Measurements from ENCODE around the gene GOLGA1. TPM values are rescaled to one million over a fixed set of nuclear protein-coding genes. Genes with fewer than 3 reads are reported as not detected.

Gene GOLGA1
- polyA plus RNA-seq, 1 donor from 2014 or later, result 15.3 TPM

DNA sequence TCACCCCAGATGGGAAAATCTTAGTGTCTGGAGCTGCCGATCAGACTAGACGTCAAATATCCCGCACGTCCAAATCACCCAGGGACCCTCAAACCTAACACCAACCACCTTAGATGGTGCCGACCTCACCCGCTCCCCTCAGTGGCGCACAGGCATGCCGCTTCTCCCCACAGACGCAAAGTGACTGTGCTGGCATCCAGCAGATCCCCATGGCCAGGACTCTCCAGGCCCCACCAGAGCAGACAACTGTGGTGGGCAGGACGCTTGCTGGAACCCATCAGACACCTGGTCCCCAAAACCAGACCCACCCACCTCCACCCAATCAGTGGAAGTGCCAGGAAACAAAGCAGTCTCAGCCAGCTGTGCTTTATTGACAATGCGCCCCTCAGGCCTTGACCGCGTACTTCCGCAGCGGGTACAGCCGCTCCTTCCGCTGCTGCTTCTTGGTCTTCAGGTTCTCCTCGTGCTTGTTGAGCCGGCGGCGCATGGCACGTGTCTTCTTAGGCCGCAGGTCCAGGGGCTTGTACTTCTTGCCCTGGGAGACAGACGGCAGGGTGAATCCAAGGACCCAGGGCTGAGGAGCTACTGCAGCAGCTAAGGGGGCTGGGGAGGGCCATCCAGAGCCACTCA, 83.2 kb downstream of the GOLGA1 start:
- no peaks in the 10 kb centered on the region for H3F3A ChIP-seq (ENCODE audit: insufficient read depth, low read length, poor library complexity, severe bottlenecking)
- peaks cover 9% of the 10 kb centered on the region for H3K79me2 ChIP-seq (replicated peaks; ENCODE audit: insufficient read depth, low read length)
- H3K36me3 ChIP-seq (ENCODE audit: insufficient read depth, low read length), result no peaks in the 10 kb centered on the region
- H3K9me3 ChIP-seq (ENCODE audit: low read length), result no peaks in the 10 kb centered on the region
- TF ChIP-seq EP300 (conservative IDR thresholded peaks at IDR 0.05; ENCODE audit: poor library complexity, severe bottlenecking), result no peak
- no peak for TF ChIP-seq TAF1 (IDR thresholded peaks at IDR 0.05; ENCODE audit: low read depth)
- no peak for TF ChIP-seq SMC3 (conservative IDR thresholded peaks at IDR 0.05; ENCODE audit: poor library complexity)
- no peak for TF ChIP-seq EZH2 (IDR thresholded peaks at IDR 0.05; ENCODE audit: borderline replicate concordance, insufficient read depth, low read length, poor library complexity, severe bottlenecking)
- TF ChIP-seq MXI1 (conservative IDR thresholded peaks at IDR 0.05; ENCODE audit: poor library complexity, severe bottlenecking), result no peak
- no peak for TF ChIP-seq POLR2AphosphoS5 (IDR thresholded peaks at IDR 0.05)
- H4K20me1 ChIP-seq (ENCODE audit: insufficient read depth), result peaks cover 15% of the 10 kb centered on the region
- H3K9ac ChIP-seq (ENCODE audit: low read length), result no peak overlapping the region
- no peaks in the 10 kb centered on the region for H3K9me2 ChIP-seq (ENCODE audit: insufficient read depth, low read length)
- H3K4me3 ChIP-seq (ENCODE audit: low read length), result no peak overlapping the region
- no peaks in the 10 kb centered on the region for H3K27me3 ChIP-seq (ENCODE audit: insufficient read depth, low read depth, low read length)
- no peak overlapping the region for H3K4me2 ChIP-seq (ENCODE audit: low read length)
- no peak overlapping the region for H2AFZ ChIP-seq (ENCODE audit: low read depth, low read length)
- H3K27ac ChIP-seq (ENCODE audit: low read length), result no peak overlapping the region

DNA sequence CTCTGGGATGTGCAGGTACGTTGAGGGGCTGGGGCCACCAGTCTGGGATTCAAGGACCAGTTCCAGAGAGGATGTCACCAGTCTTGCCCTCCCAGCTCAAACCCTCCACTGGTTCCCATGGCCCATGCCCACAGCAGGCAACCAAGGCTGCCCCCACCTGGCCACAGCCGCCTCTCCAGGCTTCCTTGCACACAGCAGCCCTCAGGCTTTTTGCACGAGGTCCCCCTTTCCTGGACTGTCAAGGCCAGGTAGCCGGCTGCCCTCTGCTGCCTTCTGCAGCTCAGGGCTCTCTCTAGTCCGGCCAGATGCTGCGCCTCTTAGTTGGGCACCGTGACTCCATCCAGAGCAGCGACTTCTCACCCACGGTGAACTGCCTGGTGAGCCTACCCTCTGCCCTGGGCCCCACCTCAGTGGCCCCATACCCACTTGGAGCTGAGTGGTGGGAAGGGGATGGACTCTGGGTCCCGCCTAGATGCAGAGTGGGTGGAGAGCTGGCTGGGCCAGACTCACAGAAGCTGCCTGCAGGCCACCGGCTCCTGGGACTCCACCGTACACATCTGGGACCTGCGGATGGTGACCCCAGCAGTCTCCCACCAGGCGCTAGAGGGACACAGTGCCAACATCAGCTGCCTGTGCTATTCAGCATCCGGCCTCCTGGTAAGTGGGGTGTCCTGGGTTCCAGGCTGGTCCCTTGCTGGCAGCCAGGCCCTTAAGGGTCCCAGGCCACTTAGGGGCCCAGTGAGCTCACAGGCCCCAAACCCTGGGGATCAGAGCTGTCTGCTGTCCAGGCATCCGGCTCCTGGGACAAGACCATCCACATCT, 84.7 kb downstream of the GOLGA1 start:
- H4K20me1 ChIP-seq (ENCODE audit: insufficient read depth), result peaks cover 15% of the 10 kb centered on the region
- no peaks in the 10 kb centered on the region for H3K9me2 ChIP-seq (ENCODE audit: insufficient read depth, low read length)
- H3K4me2 ChIP-seq (ENCODE audit: low read length), result no peak overlapping the region
- peaks cover 8% of the 10 kb centered on the region for H3K79me2 ChIP-seq (replicated peaks; ENCODE audit: insufficient read depth, low read length)
- TF ChIP-seq MXI1 (conservative IDR thresholded peaks at IDR 0.05; ENCODE audit: poor library complexity, severe bottlenecking) (no peak), POLR2AphosphoS5 (IDR thresholded peaks at IDR 0.05) (peak; percentile 6)
- H3F3A ChIP-seq (ENCODE audit: insufficient read depth, low read length, poor library complexity, severe bottlenecking), result no peaks in the 10 kb centered on the region
- H3K27ac ChIP-seq (ENCODE audit: low read length), result no peak overlapping the region
- H2AFZ ChIP-seq (ENCODE audit: low read depth, low read length), result no peak overlapping the region
- H3K9me3 ChIP-seq (ENCODE audit: low read length), result no peaks in the 10 kb centered on the region
- no peaks in the 10 kb centered on the region for H3K36me3 ChIP-seq (ENCODE audit: insufficient read depth, low read length)
- no peak overlapping the region for H3K4me3 ChIP-seq (ENCODE audit: low read length)
- no peaks in the 10 kb centered on the region for H3K27me3 ChIP-seq (ENCODE audit: insufficient read depth, low read depth, low read length)
- no peak overlapping the region for H3K9ac ChIP-seq (ENCODE audit: low read length)

DNA sequence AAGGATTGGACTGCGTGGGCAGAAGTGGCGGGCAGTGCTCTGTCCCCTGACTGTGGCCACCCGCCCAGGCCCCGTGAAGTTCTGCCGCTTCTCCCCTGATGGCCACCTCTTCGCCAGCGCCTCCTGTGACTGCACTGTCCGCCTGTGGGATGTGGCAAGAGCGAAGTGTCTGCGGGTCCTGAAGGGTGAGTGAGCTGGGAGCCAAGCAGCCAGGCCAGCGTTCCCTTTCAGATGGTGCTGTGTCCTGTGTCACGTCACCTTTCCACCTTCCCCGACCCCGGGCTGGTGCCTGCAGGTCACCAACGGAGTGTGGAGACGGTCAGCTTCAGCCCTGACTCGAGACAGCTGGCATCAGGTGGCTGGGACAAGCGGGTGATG, 85.3 kb downstream of the GOLGA1 start:
- TF ChIP-seq MXI1 (conservative IDR thresholded peaks at IDR 0.05; ENCODE audit: poor library complexity, severe bottlenecking) (no peak), EP300 (conservative IDR thresholded peaks at IDR 0.05; ENCODE audit: poor library complexity, severe bottlenecking) (no peak), REST (IDR thresholded peaks at IDR 0.05; ENCODE audit: borderline replicate concordance) (no peak), EZH2 (IDR thresholded peaks at IDR 0.05; ENCODE audit: borderline replicate concordance, insufficient read depth, low read length, poor library complexity, severe bottlenecking) (no peak), RAD21 (conservative IDR thresholded peaks at IDR 0.05) (no peak)
- TF ChIP-seq, protein P1, sequence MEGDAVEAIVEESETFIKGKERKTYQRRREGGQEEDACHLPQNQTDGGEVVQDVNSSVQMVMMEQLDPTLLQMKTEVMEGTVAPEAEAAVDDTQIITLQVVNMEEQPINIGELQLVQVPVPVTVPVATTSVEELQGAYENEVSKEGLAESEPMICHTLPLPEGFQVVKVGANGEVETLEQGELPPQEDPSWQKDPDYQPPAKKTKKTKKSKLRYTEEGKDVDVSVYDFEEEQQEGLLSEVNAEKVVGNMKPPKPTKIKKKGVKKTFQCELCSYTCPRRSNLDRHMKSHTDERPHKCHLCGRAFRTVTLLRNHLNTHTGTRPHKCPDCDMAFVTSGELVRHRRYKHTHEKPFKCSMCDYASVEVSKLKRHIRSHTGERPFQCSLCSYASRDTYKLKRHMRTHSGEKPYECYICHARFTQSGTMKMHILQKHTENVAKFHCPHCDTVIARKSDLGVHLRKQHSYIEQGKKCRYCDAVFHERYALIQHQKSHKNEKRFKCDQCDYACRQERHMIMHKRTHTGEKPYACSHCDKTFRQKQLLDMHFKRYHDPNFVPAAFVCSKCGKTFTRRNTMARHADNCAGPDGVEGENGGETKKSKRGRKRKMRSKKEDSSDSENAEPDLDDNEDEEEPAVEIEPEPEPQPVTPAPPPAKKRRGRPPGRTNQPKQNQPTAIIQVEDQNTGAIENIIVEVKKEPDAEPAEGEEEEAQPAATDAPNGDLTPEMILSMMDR (IDR thresholded peaks at IDR 0.05; ENCODE audit: poor library complexity, severe bottlenecking), result no peak
- Histone ChIP-seq H4K20me1 (ENCODE audit: insufficient read depth) (peaks cover 9% of the 10 kb centered on the region), H3K9ac (ENCODE audit: low read length) (no peak overlapping the region), H3K9me2 (ENCODE audit: insufficient read depth, low read length) (no peaks in the 10 kb centered on the region), H3K27me3 (ENCODE audit: insufficient read depth, low read depth, low read length) (no peaks in the 10 kb centered on the region), H3K27ac (ENCODE audit: low read length) (no peak overlapping the region), H3K9me3 (ENCODE audit: low read length) (no peaks in the 10 kb centered on the region), H3K79me2 (replicated peaks; ENCODE audit: insufficient read depth, low read length) (peaks cover 2% of the 10 kb centered on the region), H3K4me3 (ENCODE audit: low read length) (no peak overlapping the region), H3F3A (ENCODE audit: insufficient read depth, low read length, poor library complexity, severe bottlenecking) (no peaks in the 10 kb centered on the region), H2AFZ (ENCODE audit: low read depth, low read length) (no peak overlapping the region), H3K4me2 (ENCODE audit: low read length) (no peak overlapping the region), H3K36me3 (ENCODE audit: insufficient read depth, low read length) (no peaks in the 10 kb centered on the region)
